Upper lobe of right lung (tissue), 1 donor: ENCODE measurements around the gene HDAC10. TPM values are rescaled to one million over a fixed set of nuclear protein-coding genes. Genes with fewer than 3 reads are reported as not detected.

ENCODE experiments used
- ATAC-seq: fragments of 200-7000 bp; cut with Tn5 transposase; one replicate; pipeline ENCODE4 v1.9.1; 2020; ENCODE audit warnings: mild to moderate bottlenecking, moderate library complexity
- DNase-seq: peaks from one replicate; pipeline ENCODE4 v3.0.0-alpha.2; 2020
- H3K27ac ChIP-seq: fragments of 200-600 bp; one replicate; pipeline ENCODE4 v1.8.0; 2022
- H3K27me3 ChIP-seq: fragments of 200-600 bp; one replicate; pipeline ENCODE4 v1.8.0; 2022; ENCODE audit warnings: mild to moderate bottlenecking
- H3K36me3 ChIP-seq: fragments of 200-600 bp; one replicate; pipeline ENCODE4 v1.8.0; 2022
- H3K4me1 ChIP-seq: fragments of 200-600 bp; one replicate; pipeline ENCODE4 v1.8.0; 2022
- H3K4me3 ChIP-seq: fragments of 200-600 bp; one replicate; pipeline ENCODE4 v1.8.0; 2022; ENCODE audit warnings: mild to moderate bottlenecking
- H3K9me3 ChIP-seq: fragments of 200-600 bp; one replicate; pipeline ENCODE4 v1.8.0; 2022
- CTCF ChIP-seq: fragments of 200-600 bp; IDR thresholded peaks from one replicate; pipeline ENCODE4 v1.8.0; 2022; ENCODE audit warnings: antibody characterized with exemption
- intact Hi-C: fragments of 100-400 bp; cut with DNase I; formaldehyde crosslinking; loops from one replicate; pipeline ENCODE4 v1.11.0; 2022
- total RNA-seq: library from RNA; stranded (reverse); fragmentation: NEBNext Ultra II Directional; extraction: Animal tissue kit (Norgen Biotek cat#: 25700); gene quantifications from one replicate; pipeline ENCODE4 v1.2.1, GENCODE V29; 2021
- donor health status: DM: no; HTN: yes; CAD: no; lungs with severe emphysema.

HDAC10 gene
- total RNA-seq, 1 donor from 2014 or later: 48.9 TPM

GRCh38 chr22:50204571-50204970 lies 46.5 kb downstream of the HDAC10 start:
- H3K36me3 ChIP-seq: peaks cover 34% of the 10 kb centered on the region
- H3K4me3 ChIP-seq: no peak overlapping the region
- DNase-seq (no peak), ATAC-seq (no peak)
- no peaks in the 10 kb centered on the region for H3K9me3 ChIP-seq
- TF ChIP-seq CTCF: no peak
- H3K4me1 ChIP-seq: peaks cover 22% of the 10 kb centered on the region
- H3K27me3 ChIP-seq: no peaks in the 10 kb centered on the region
- no peak overlapping the region for H3K27ac ChIP-seq
- intact Hi-C loops: no loop called here

- H3K4me1 ChIP-seq: peaks cover 23% of the 10 kb centered on the region
- H3K9me3 ChIP-seq: no peaks in the 10 kb centered on the region
- intact Hi-C loops: no loop called here
- no peak for DNase-seq
- no peak for TF ChIP-seq CTCF
- H3K27me3 ChIP-seq: no peaks in the 10 kb centered on the region
- H3K27ac ChIP-seq: no peak overlapping the region
- peaks cover 32% of the 10 kb centered on the region for H3K36me3 ChIP-seq
- ATAC-seq: no peak
- no peak overlapping the region for H3K4me3 ChIP-seq
Measured at GRCh38 chr22:50203288-50203687, 47.8 kb downstream of the HDAC10 start.

GRCh38 chr22:50202130-50202666 lies 48.9 kb downstream of the HDAC10 start:
- DNase-seq (no peak), ATAC-seq (no peak)
- no peak for TF ChIP-seq CTCF
- Histone ChIP-seq H3K4me1 (peaks cover 23% of the 10 kb centered on the region), H3K9me3 (no peaks in the 10 kb centered on the region), H3K27me3 (no peaks in the 10 kb centered on the region), H3K4me3 (peak overlapping the region; percentile 76), H3K27ac (no peak overlapping the region), H3K36me3 (peaks cover 26% of the 10 kb centered on the region)
- intact Hi-C loops: no loop called here

GRCh38 chr22:50201191-50202129 lies 49.6 kb downstream of the HDAC10 start:
- TF ChIP-seq CTCF: no peak
- peak; percentile 36 for ATAC-seq
- Histone ChIP-seq H3K36me3 (peaks cover 25% of the 10 kb centered on the region), H3K27ac (peak overlapping the region; percentile 74), H3K27me3 (no peaks in the 10 kb centered on the region), H3K9me3 (no peaks in the 10 kb centered on the region), H3K4me1 (peaks cover 17% of the 10 kb centered on the region), H3K4me3 (peak overlapping the region; percentile 76)
- DNase-seq: no peak
- intact Hi-C loops: no loop called here

- no peaks in the 10 kb centered on the region for H3K27me3 ChIP-seq
- peaks cover 27% of the 10 kb centered on the region for H3K36me3 ChIP-seq
- DNase-seq: peak; percentile 96
- no peak for TF ChIP-seq CTCF
- H3K27ac ChIP-seq: peak within 1 kb of the TSS; percentile 74
- peak within 1 kb of the TSS; percentile 76 for H3K4me3 ChIP-seq
- peak; percentile 94 for ATAC-seq
- intact Hi-C loops: no loop called here
- peaks cover 14% of the 10 kb centered on the region for H3K4me1 ChIP-seq
- no peaks in the 10 kb centered on the region for H3K9me3 ChIP-seq
Measured at GRCh38 chr22:50200461-50201190, 50.4 kb downstream of the HDAC10 start, which contains the start of gene SELENOO. SELENOO (plus strand) TSS chr22:50201011; CDS start chr22:50201037, 26 bp downstream.
